GM12873 (cell line): ENCODE results near the gene OPCML.
A peak's percentile ranks its signal among the peaks of the same experiment; 100 is the strongest.

ENCODE experiments used
- TF ChIP-seq, protein P1 (sequence below): IDR thresholded peaks from 2 replicates; pipeline ENCODE4 v1.5.1; 2012; ENCODE audit warnings: low read depth, mild to moderate bottlenecking, moderate library complexity, low read length, control low read depth; ENCODE audit not compliant: insufficient read depth; ENCODE audit errors: missing control alignments

The OPCML gene

DNA sequence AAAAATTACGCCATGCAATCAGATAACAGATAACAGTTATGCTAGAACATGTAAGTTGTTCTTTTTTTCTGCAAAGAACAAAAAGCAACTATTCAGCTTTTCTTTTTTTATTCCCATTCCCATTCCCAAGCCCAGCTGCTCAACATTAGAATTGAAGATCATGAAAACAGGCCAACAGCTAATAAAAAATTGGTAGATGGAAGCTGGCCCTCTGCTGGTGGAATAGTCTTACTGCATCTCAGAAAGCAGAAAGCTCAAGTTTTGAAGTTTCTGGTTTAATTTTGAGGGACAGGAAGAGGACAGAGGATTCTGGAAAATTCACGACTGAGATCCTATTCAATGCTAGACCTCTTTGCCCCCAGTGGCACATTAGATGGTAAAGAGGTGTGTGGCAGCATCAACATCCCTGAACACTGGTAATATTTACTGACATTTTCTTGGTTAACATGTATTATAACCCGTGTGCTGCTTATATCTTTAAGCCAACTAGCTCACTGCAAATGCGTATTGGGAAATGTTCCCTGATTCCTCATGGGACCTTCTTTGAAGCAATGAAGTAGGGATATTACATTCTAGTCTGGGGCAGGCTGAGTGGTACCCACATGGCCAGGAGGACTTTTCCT is 591.2 kb downstream of the OPCML start:
- TF ChIP-seq, protein P1, sequence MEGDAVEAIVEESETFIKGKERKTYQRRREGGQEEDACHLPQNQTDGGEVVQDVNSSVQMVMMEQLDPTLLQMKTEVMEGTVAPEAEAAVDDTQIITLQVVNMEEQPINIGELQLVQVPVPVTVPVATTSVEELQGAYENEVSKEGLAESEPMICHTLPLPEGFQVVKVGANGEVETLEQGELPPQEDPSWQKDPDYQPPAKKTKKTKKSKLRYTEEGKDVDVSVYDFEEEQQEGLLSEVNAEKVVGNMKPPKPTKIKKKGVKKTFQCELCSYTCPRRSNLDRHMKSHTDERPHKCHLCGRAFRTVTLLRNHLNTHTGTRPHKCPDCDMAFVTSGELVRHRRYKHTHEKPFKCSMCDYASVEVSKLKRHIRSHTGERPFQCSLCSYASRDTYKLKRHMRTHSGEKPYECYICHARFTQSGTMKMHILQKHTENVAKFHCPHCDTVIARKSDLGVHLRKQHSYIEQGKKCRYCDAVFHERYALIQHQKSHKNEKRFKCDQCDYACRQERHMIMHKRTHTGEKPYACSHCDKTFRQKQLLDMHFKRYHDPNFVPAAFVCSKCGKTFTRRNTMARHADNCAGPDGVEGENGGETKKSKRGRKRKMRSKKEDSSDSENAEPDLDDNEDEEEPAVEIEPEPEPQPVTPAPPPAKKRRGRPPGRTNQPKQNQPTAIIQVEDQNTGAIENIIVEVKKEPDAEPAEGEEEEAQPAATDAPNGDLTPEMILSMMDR = peak; percentile 77

DNA sequence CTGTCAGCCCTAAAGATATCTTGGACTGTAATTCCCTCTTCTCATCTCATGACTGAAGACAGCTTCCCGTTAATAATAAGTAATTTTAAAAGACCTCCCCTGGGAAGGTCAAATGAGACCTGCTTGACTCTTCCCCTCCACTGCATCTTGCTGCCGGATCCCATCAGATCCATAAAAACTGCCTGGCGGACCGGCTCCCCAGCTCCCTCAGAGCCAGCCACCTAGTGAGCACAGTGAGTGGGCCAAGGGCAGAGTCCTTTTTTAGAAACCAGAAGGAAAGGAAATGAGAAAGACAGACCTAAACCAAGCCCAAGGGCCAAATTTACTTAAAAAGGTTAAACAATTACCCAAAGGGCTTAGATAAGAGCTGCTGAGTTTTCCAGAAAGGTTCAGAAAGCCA is 595.3 kb downstream of the OPCML start:
- TF ChIP-seq, protein P1 = no peak

DNA sequence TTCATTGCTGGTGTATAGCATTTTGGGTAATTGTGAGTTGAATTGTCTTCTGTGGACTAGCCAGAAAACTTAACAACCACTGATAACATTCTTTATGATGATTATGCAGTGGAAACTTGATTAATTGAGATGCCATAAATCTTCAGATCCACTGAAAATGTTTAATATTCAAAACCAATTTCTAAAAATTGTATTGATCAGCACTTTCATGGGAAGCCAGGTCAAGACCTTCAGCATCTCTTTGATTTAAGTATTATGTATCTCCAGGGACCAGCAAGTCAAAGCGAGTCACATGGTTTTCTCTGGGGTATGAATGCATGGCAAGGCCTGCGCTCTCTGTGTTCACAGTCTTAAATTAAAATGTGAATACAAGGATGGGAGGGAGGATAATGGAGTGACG is 596.9 kb downstream of the OPCML start:
- TF ChIP-seq, protein P1 = no peak

DNA sequence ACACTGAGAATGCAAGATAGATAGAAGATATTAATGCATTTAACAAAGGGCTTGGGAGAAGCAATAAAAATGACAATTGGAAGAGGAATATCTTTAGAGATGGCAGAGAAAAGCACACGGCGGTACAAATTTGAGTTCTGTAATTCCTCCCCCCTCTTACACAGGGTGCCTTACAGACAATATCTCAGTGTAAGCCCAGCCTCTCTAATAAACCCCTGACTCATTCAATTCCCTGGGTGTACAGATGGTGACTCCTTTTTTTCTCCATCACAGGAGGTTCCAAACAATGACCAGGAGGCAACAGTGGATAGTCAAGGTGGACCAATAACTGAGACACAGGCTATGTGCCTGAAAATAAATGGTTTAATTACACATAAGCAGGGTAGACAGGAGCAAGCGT is 598.6 kb downstream of the OPCML start:
- TF ChIP-seq, protein P1 = no peak

DNA sequence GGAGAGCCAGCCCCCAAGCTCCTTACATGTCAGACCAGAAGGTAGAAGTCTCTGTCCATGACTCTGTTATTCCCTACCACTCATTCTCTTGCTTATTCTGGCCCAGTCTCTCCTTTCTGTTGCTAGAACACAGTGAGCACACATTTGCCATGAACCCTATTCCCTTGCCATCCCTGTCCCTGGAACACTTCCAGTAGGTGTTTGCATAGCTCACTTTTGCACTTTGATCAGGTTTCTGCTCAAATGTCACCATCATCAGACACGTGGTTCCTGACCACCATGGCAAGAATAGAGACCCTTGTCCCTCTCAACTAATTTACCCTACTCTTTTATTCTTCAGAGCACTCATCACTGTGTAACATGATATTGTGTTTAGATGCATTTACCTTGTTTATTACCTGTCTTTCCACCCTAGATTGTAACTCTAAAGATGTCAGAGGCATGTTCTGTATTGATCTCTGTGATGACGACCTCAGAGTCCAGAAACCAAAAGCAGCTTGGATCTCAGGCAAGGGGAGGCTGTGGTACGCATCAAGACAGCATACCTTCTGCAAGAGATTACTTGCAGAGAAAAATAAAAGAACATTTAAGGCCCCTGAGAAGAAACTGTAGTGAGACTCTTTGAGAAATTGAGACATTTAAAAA is 606.4 kb downstream of the OPCML start:
- TF ChIP-seq, protein P1 = no peak

DNA sequence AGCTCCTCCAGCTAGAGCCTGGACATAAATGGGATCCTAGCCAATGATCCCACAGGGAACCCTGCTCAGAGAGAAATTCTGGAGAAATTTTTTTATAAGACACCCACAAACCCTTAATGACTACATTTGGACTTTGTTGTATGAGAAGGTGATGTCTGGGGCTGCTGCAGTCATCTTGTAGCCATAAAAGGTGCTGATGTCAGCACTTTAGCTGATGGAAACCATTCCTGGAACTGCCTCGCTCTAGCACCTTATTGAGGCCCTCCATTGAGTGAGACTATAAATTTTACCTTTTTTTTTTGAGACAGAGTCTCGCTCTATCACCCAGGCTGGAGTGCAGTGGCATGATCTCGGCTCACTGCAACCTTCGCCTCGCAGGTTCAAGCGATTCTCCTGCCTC is 610.7 kb downstream of the OPCML start:
- TF ChIP-seq, protein P1 = no peak

DNA sequence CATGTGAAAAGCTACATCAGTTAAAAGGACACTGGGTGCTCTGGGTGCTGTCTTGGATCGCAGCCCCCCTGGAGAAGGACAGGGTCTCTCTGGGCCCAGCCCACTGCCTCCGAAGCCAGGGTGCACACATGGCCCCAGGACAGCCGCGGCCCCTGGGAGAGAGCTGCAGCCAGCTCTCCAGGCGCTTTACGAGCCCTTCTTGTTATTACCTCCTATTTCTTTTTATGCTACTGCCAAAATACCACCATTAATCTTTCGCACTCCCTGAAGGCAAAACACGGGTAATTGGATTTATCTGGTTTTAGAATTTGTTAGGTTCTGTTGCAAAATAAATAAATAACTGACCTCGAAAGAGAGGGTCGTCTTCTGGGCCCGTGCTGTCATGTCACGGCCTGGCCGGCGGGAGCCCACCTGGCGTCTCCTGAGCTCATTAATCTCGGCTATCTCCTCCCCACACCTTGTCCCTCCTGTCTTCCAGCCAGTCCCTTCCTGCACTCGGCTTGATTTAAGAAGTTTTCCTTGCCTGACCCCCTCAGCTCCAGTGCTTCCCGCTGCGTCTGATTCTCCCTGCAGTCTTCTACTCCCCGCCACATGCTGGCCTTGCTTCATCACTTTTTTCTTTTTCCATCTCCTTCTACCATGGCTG is 611.7 kb downstream of the OPCML start:
- TF ChIP-seq, protein P1 = no peak
